Mucosa of descending colon (tissue), 3 donors: ENCODE measurements around the gene HTT-AS. TPM values are rescaled to one million over a fixed set of nuclear protein-coding genes. Genes with fewer than 3 reads are reported as not detected.

ENCODE experiments used
- ATAC-seq: fragments of 200-7000 bp; cut with Tn5 transposase; one replicate; pipeline ENCODE4 v1.9.1; 2020; ENCODE audit warnings: mild to moderate bottlenecking, moderate library complexity
- DNase-seq, 3 donors: peaks; one replicate each; pipeline ENCODE4 v3.0.0-alpha.2; 2020
- H3K36me3 ChIP-seq: fragments of 200-600 bp; one replicate; pipeline ENCODE4 v1.8.0; 2021; ENCODE audit warnings: low read depth, mild to moderate bottlenecking
- H3K4me1 ChIP-seq: fragments of 200-600 bp; one replicate; pipeline ENCODE4 v1.8.0; 2021; ENCODE audit warnings: low read depth, mild to moderate bottlenecking
- H3K4me3 ChIP-seq: fragments of 200-600 bp; one replicate; pipeline ENCODE4 v1.8.0; 2021; ENCODE audit warnings: mild to moderate bottlenecking
- H3K9me3 ChIP-seq: fragments of 200-600 bp; one replicate; pipeline ENCODE4 v1.8.0; 2021; ENCODE audit warnings: mild to moderate bottlenecking
- intact Hi-C, 2 donors: fragments of 100-400 bp; cut with DNase I in 1 of 2; cut with micrococcal nuclease in 1 of 2; formaldehyde crosslinking; loops; one replicate each; pipeline versions ENCODE4 v1.11.0 to v1.11.1; 2022; cut with DNase I, micrococcal nuclease
- total RNA-seq, 3 donors: library from RNA; stranded (reverse); fragmentation: NEBNext Ultra II Directional in 2 of 3; extraction: Animal tissue kit (Norgen Biotek cat#: 25700) in 2 of 3; gene quantifications; one replicate each; pipeline versions ENCODE4 v1.2.1 to v1.2.4, GENCODE V29; 2021 to 2023
- TF ChIP-seq, protein P1 (sequence below): fragments of 200-600 bp; IDR thresholded peaks from one replicate; pipeline ENCODE4 v1.8.0; 2022; ENCODE audit warnings: antibody characterized with exemption, mild to moderate bottlenecking
- donor health status: DM: no; HTN: no; CAD: no; lungs with moderate emphysema.
- donor health status: DM: no; HTN: no; CAD: no.
- donor health status: DM: no; HTN: yes; CAD: no.

HTT-AS gene
- total RNA-seq, 3 donors from 2014 or later = not detected

DNA sequence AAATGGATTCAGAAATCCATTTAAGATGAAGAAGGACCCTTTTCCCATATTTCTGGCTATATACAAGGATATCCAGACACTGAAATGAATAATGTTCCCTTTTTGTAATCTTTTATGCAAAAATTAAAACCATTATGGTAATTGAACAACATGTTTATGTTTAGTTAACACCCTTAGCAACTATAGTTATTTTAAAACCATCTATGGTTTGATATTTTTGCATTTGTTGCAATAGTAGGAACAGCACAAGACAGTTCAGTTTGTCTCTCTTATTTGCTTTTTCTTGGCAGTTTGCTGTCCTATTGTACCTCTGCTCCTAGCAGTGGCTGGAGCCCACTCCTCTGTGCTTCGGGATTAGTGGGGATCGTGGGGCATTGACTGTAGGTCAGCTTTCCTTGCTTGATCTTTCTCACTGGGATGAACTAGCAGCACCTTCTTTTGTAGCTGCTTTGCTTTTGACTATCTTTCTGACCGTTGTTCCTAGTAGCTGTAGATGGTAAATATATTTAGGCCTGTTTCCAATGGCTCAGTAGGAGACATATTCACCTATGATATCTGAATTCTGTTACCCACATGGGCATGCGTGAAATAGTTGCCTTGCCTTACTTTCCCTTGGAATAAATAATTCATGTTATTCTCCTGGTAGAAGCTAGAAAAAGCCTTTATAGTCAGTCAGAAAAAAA lies 12.9 kb upstream of the HTT-AS start:
- TF ChIP-seq, protein P1, sequence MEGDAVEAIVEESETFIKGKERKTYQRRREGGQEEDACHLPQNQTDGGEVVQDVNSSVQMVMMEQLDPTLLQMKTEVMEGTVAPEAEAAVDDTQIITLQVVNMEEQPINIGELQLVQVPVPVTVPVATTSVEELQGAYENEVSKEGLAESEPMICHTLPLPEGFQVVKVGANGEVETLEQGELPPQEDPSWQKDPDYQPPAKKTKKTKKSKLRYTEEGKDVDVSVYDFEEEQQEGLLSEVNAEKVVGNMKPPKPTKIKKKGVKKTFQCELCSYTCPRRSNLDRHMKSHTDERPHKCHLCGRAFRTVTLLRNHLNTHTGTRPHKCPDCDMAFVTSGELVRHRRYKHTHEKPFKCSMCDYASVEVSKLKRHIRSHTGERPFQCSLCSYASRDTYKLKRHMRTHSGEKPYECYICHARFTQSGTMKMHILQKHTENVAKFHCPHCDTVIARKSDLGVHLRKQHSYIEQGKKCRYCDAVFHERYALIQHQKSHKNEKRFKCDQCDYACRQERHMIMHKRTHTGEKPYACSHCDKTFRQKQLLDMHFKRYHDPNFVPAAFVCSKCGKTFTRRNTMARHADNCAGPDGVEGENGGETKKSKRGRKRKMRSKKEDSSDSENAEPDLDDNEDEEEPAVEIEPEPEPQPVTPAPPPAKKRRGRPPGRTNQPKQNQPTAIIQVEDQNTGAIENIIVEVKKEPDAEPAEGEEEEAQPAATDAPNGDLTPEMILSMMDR = no peak
- no peak for ATAC-seq

DNA sequence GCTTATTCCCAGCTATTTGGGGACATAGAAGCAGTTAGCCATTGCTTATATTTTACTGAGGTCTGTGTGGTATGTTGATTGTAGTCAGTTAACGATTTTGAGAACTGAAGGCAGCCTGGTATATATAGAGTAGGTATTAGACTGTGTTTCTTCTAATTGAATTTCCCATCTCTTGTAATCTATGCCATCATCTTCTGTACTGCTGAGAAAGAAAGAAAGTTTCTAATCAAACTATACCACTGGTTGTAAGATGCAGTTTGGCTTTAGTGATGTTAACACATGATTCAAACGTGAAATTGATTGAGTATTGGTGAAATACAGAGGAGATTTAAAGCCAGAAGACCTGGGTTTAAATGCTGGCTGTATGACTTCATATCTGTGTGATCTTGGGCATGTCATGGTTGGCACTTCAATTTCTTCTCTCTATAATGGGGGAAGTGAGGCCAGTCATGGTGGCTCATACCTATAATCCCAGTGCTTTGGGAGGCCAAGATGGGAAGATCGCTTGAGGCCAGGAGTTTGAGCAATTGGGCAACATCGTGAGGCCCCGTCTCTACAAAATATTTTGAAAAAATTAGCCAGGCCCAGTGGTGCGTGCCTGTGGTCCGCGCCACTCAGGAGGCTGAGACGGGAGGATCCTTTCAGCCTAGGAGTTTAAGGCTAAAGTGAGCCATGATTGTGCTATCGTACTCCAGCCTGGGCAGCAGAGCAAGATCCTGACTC lies 11.8 kb upstream of the HTT-AS start:
- ATAC-seq = no peak
- Histone ChIP-seq H3K36me3 (no peaks in the 10 kb centered on the region), H3K9me3 (no peaks in the 10 kb centered on the region), H3K4me3 (no peak overlapping the region), H3K4me1 (peaks cover 6% of the 10 kb centered on the region)
- TF ChIP-seq, protein P1 = no peak
- no peak for DNase-seq
- intact Hi-C loops = no loop called here

More for the DNA sequence above, 12.9 kb upstream of the HTT-AS start:
- Histone ChIP-seq H3K4me1 (peaks cover 6% of the 10 kb centered on the region), H3K9me3 (no peaks in the 10 kb centered on the region), H3K4me3 (no peak overlapping the region), H3K36me3 (no peaks in the 10 kb centered on the region)
- DNase-seq = no peak
- intact Hi-C loops = no loop called here

DNA sequence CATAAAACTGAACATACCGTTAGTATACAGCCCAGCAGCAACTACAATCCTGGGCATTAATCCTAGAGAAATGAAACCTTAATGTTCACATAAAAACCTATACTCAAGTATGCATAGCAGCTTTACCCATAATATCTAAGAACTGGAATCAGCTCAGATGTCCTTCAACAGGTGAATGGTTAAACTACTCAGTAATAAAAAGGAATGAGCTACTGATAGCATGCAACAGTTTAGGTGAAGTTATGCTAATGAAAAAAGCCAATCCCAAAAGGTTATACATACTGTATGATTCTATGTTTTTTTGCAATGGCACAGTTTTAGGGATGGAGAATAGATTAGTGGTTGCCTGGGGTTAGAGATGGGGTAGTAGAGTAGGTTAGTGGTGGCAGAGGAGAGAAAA lies 9.4 kb upstream of the HTT-AS start:
- Histone ChIP-seq H3K4me1 (peaks cover 6% of the 10 kb centered on the region), H3K4me3 (no peak overlapping the region), H3K36me3 (no peaks in the 10 kb centered on the region), H3K9me3 (no peaks in the 10 kb centered on the region)
- intact Hi-C loops = no loop called here
- no peak for DNase-seq
- TF ChIP-seq, protein P1 = no peak
- ATAC-seq = peak; percentile 58

DNA sequence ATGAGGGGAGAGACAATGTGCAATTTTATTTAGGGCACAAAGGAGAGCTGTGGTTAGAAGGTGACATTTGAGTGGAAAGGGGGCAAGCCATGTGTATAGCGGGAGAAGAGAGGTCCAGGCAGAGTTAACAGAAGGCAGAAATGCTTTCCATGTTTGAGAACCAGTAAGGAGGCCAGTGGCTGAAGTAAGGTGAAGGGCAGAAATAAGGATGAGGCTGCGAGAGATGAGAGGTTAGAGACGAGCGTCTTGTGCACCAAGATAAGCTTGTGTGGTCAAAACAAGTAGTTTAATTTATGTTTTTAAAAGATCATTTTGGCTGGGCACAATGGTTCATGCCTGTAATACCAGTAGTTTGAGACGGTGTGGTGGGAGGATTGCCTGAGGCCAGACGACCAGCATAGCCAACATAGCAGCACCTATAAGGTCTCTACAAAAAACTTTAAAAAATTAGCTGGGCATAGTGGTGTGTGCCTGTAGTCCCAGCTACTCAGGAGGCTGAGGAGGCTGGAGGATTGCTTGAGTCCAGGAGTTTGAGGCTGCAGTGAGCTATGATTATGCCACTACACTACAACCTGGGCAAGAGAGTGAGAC lies 8.7 kb upstream of the HTT-AS start:
- Histone ChIP-seq H3K4me3 (no peak overlapping the region), H3K9me3 (no peaks in the 10 kb centered on the region), H3K36me3 (no peaks in the 10 kb centered on the region), H3K4me1 (peaks cover 6% of the 10 kb centered on the region)
- ATAC-seq (peak; percentile 8), DNase-seq (no peak)
- TF ChIP-seq, protein P1 = no peak
- intact Hi-C loops = no loop called here

DNA sequence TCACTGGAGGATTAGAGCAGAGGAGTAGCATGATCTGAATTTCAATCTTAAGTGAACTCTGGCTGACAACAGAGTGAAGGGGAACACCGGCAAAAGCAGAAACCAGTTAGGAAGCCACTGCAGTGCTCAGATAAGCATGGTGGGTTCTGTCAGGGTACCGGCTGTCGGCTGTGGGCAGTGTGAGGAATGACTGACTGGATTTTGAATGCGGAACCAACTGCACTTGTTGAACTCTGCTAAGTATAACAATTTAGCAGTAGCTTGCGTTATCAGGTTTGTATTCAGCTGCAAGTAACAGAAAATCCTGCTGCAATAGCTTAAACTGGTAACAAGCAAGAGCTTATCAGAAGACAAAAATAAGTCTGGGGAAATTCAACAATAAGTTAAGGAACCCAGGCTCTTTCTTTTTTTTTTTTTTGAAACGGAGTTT lies 5.4 kb upstream of the HTT-AS start:
- no peaks in the 10 kb centered on the region for H3K36me3 ChIP-seq
- intact Hi-C loops = no loop called here
- ATAC-seq (peak; percentile 13), DNase-seq (no peak)
- no peak overlapping the region for H3K4me3 ChIP-seq
- peaks cover 16% of the 10 kb centered on the region for H3K4me1 ChIP-seq
- TF ChIP-seq, protein P1 = no peak
- no peaks in the 10 kb centered on the region for H3K9me3 ChIP-seq
